T-helper 2 cell treated with Interferon-gamma antibody and Interleukin-4, amounts not matched to agents 5 μg/mL and 100 μg/mL, for 36 hours (primary cell): ENCODE data around the gene CDHR5.
"Not testable (repeated sequence)": the region's sequence is repeated elsewhere in the genome, so short reads cannot be mapped to it uniquely, and the experiment has no call there.

Experiments
- DNase-seq: peaks from one replicate; pipeline ENCODE4 v3.0.0; 2021; ENCODE audit warnings: low spot score
- H3K27ac Mint-ChIP-seq: one replicate; pipeline ENCODE4 v1.8.0; 2021; ENCODE audit warnings: mild to moderate bottlenecking, mixed read lengths
- H3K27me3 Mint-ChIP-seq: one replicate; pipeline ENCODE4 v1.8.0; 2021; ENCODE audit warnings: low read depth, mixed read lengths
- H3K36me3 Mint-ChIP-seq: one replicate; pipeline ENCODE4 v1.8.0; 2021; ENCODE audit warnings: low read depth, mixed read lengths
- H3K4me1 Mint-ChIP-seq: one replicate; pipeline ENCODE4 v1.8.0; 2021; ENCODE audit warnings: low read depth, mixed read lengths
- H3K4me3 Mint-ChIP-seq: one replicate; pipeline ENCODE4 v1.8.0; 2022; ENCODE audit warnings: mild to moderate bottlenecking, moderate library complexity, mixed read lengths
- H3K9me3 Mint-ChIP-seq: one replicate; pipeline ENCODE4 v1.8.0; 2021; ENCODE audit warnings: mixed read lengths

The CDHR5 gene

GRCh38 chr11:655036-655726, 30.4 kb upstream of the CDHR5 start:
- Mint-ChIP-seq H3K4me1 (no peaks in the 10 kb centered on the region), H3K36me3 (peaks cover 7% of the 10 kb centered on the region), H3K4me3 (no peak overlapping the region), H3K27ac (no peak overlapping the region), H3K9me3 (no peaks in the 10 kb centered on the region), H3K27me3 (no peaks in the 10 kb centered on the region)
- DNase-seq = no peak

- not testable (repeated sequence) for H3K4me3 Mint-ChIP-seq, DNase-seq, H3K27ac Mint-ChIP-seq, H3K4me1 Mint-ChIP-seq, H3K9me3 Mint-ChIP-seq, H3K36me3 Mint-ChIP-seq, H3K27me3 Mint-ChIP-seq
Observed at GRCh38 chr11:654444-654843, 29.7 kb upstream of the CDHR5 start.

GRCh38 chr11:653837-654236, 29.1 kb upstream of the CDHR5 start:
- Mint-ChIP-seq H3K36me3 (peaks cover 5% of the 10 kb centered on the region), H3K9me3 (no peaks in the 10 kb centered on the region), H3K4me1 (no peaks in the 10 kb centered on the region), H3K4me3 (no peak overlapping the region), H3K27ac (no peak overlapping the region), H3K27me3 (no peaks in the 10 kb centered on the region)
- DNase-seq = no peak

GRCh38 chr11:653136-653535, 28.4 kb upstream of the CDHR5 start:
- not testable (repeated sequence) for H3K36me3 Mint-ChIP-seq, H3K27me3 Mint-ChIP-seq, DNase-seq, H3K9me3 Mint-ChIP-seq, H3K4me3 Mint-ChIP-seq, H3K4me1 Mint-ChIP-seq, H3K27ac Mint-ChIP-seq

- no peaks in the 10 kb centered on the region for H3K27me3 Mint-ChIP-seq
- no peaks in the 10 kb centered on the region for H3K9me3 Mint-ChIP-seq
- no peaks in the 10 kb centered on the region for H3K4me1 Mint-ChIP-seq
- peaks cover 9% of the 10 kb centered on the region for H3K36me3 Mint-ChIP-seq
- no peak overlapping the region for H3K27ac Mint-ChIP-seq
- no peak for DNase-seq
- no peak overlapping the region for H3K4me3 Mint-ChIP-seq
Observed at GRCh38 chr11:650482-650881, 25.7 kb upstream of the CDHR5 start.

GRCh38 chr11:647672-648158, 23.0 kb upstream of the CDHR5 start:
- H3K27me3 Mint-ChIP-seq, H3K9me3 Mint-ChIP-seq, DNase-seq, H3K27ac Mint-ChIP-seq, H3K36me3 Mint-ChIP-seq, H3K4me3 Mint-ChIP-seq, H3K4me1 Mint-ChIP-seq: not testable (repeated sequence)

- no peaks in the 10 kb centered on the region for H3K9me3 Mint-ChIP-seq
- H3K36me3 Mint-ChIP-seq = peaks cover 7% of the 10 kb centered on the region
- H3K27me3 Mint-ChIP-seq = no peaks in the 10 kb centered on the region
- no peak overlapping the region for H3K4me3 Mint-ChIP-seq
- DNase-seq = no peak
- H3K27ac Mint-ChIP-seq = no peak overlapping the region
- H3K4me1 Mint-ChIP-seq = no peaks in the 10 kb centered on the region
Observed at GRCh38 chr11:646214-646613, 21.5 kb upstream of the CDHR5 start.

- Mint-ChIP-seq H3K27ac (no peak overlapping the region), H3K27me3 (peaks cover 2% of the 10 kb centered on the region), H3K9me3 (no peaks in the 10 kb centered on the region), H3K4me1 (no peaks in the 10 kb centered on the region), H3K4me3 (no peak overlapping the region), H3K36me3 (peaks cover 7% of the 10 kb centered on the region)
- no peak for DNase-seq
Observed at GRCh38 chr11:645536-645935, 20.8 kb upstream of the CDHR5 start.

GRCh38 chr11:643849-644738, 19.3 kb upstream of the CDHR5 start:
- H3K4me1 Mint-ChIP-seq = no peaks in the 10 kb centered on the region
- H3K27ac Mint-ChIP-seq = no peak overlapping the region
- H3K36me3 Mint-ChIP-seq = peaks cover 7% of the 10 kb centered on the region
- no peak overlapping the region for H3K4me3 Mint-ChIP-seq
- DNase-seq = no peak
- peaks cover 5% of the 10 kb centered on the region for H3K27me3 Mint-ChIP-seq
- no peaks in the 10 kb centered on the region for H3K9me3 Mint-ChIP-seq

- H3K36me3 Mint-ChIP-seq = peaks cover 6% of the 10 kb centered on the region
- H3K27me3 Mint-ChIP-seq = peaks cover 13% of the 10 kb centered on the region
- no peaks in the 10 kb centered on the region for H3K9me3 Mint-ChIP-seq
- no peak overlapping the region for H3K27ac Mint-ChIP-seq
- no peak for DNase-seq
- no peaks in the 10 kb centered on the region for H3K4me1 Mint-ChIP-seq
- H3K4me3 Mint-ChIP-seq = no peak overlapping the region
Observed at GRCh38 chr11:643366-643765, 18.6 kb upstream of the CDHR5 start.

- peaks cover 22% of the 10 kb centered on the region for H3K27me3 Mint-ChIP-seq
- no peak for DNase-seq
- H3K4me1 Mint-ChIP-seq = no peaks in the 10 kb centered on the region
- H3K4me3 Mint-ChIP-seq = no peak overlapping the region
- H3K9me3 Mint-ChIP-seq = no peaks in the 10 kb centered on the region
- H3K36me3 Mint-ChIP-seq = peaks cover 2% of the 10 kb centered on the region
- H3K27ac Mint-ChIP-seq = no peak overlapping the region
Observed at GRCh38 chr11:641806-642370, 17.1 kb upstream of the CDHR5 start.

- Mint-ChIP-seq H3K4me3 (no peak overlapping the region), H3K27me3 (peaks cover 31% of the 10 kb centered on the region), H3K27ac (peak overlapping the region; percentile 15), H3K9me3 (no peaks in the 10 kb centered on the region), H3K4me1 (no peaks in the 10 kb centered on the region), H3K36me3 (peaks cover 2% of the 10 kb centered on the region)
- no peak for DNase-seq
Observed at GRCh38 chr11:640021-640706, 15.4 kb upstream of the CDHR5 start.

GRCh38 chr11:639332-639955, 14.7 kb upstream of the CDHR5 start:
- DNase-seq = no peak
- Mint-ChIP-seq H3K27ac (no peak overlapping the region), H3K4me3 (no peak overlapping the region), H3K36me3 (peaks cover 2% of the 10 kb centered on the region), H3K27me3 (peaks cover 35% of the 10 kb centered on the region), H3K9me3 (no peaks in the 10 kb centered on the region), H3K4me1 (no peaks in the 10 kb centered on the region)
